Measurements from ENCODE around the gene NPM1.
"Not testable (repeated sequence)": the region's sequence is repeated elsewhere in the genome, so short reads cannot be mapped to it uniquely, and the experiment has no call there.

The NPM1 gene

DNA sequence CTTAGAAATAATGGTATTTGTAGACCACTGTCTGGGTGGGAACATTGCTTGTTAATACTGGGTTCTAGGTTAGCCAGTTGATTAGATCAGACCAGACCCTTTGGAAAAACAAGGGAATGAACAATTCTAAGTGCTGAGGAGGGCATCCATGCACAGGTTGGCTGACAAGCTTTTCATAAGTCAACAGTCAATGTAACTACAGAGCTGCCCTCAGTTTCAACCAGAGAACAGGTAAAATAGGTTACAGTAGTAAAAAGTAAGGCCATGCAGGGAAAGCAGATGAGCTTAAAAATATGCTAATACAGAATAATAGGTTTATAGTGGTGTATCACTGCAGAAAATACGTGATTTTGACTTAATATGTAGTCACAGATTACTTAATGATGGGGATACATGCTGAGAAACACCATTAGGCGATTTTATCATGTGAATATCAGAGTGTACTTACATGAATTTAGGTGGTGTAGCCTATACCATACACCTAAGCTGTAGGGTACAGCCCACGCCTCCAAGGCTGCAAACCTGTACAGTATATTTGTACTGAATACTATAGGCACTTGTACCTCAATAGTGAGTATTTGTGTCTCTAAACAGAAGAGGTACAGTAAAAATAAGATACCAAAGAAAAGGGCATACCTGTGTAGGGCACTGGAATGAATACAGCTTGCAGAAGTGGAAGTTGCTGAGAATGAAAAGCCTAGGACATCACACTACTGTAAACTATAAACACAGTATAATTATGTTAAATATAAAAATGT is 25.7 kb downstream of the NPM1 start:
- no peak for DNase-seq

GRCh38 chr5:171413993-171414392 is 26.3 kb downstream of the NPM1 start:
- not testable (repeated sequence) for DNase-seq

DNA sequence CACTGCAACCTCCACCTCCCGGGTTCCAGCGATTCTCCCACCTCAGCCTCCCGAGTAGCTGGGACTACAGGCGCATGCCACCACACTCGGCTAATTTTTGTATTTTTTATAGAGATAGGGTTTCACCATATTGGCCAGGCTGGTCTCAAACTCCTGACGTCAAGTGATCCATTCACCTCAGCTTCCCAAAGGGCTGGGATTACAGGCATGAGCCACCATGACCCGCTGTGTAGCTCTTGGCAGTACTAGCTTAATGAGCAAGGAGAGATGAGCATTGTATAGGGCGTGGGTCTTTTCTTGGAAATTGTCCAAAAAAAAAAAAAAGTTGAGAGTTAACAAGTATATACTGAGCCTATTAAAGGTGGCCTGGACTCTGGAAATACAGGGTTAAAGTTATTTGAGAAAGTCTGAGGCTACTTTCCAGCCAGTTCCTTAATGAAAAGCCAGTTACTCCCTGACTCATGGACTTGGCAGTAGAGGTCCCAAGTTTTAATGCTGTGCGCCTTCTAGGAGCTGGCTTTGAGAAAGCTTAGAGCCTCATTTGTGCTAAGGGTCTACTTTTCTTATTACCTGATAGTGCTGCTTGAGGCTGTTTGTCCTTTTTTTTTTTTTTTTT is 27.6 kb downstream of the NPM1 start:
- DNase-seq, result no peak

DNA sequence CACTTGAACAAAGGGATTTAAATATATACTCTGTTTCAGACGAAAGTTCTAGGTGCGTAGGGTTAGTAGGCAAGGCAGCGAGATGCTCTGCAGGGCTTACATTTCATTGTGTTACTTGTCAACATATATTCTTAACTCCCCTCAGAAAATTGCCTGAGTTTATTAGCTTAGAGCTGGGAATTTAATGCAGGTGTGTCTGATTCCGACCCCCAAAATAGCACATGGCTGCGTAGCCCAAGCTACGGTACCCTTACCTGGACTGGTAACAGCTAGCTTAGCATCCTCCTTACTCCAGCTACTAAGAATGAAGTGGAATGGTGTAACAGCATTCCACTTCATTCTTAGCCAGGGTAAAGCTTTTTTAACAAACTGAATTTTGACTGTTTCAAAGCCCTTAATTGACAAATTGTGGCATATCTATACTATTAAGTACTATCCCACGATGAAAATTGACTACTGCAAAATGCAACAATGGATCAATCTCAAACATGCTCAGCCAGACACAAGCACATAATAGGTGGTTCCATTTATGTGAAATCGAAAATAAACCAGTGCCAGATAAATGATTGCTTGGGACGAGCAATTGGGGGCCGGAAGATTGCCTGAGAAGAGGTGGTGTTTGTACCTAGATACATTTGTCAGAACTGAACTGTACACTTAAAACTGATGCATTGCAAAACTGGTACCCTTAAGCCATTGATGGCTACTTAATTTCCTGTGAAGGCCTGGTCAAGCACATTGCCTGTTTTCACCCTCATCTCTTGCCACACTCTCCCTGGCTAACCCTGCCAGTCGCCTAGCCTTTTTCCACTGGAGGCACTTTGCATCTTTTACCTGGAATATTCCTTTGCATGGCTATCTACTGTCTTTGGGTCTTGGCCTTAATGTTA is 28.8 kb downstream of the NPM1 start:
- no peak for DNase-seq

GRCh38 chr5:171418316-171418981 is 30.8 kb downstream of the NPM1 start:
- peak; percentile 52 for DNase-seq

DNA sequence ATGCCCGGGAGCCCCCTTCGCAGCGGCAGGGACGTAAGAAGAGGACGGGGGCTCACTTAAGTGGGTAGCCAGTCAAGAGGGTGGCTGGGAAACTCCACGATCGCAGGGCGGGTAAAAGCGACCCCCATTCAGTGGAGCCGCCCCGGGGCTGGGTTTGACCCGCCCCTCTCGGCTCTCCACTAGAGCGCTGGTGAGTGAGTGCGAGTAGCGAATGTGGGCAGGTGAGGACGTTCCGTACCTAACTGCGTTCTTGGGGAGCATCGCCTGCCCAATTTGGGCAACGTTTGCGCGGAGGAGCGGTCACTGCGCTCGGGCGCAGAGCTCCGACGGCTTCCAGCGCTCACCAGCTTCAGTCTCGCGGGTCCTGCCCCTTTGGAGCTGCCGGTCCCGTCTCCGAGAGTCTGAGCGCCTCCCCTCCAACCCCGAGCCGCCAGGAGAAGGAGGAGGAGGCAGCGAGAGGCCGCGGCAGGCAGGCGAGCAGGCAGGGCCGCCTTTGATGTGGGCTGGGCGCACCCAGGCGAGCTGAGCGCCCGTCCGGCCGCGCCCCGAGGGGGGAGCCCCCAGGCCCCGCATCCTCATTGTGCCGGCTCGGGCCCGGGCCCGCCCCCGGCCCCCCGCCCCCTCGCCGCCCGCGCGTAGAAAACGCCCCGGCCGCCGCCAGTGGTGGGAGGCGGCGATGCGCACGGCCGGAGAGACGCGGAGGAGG is 31.5 kb downstream of the NPM1 start, which contains the start of gene FGF18:
FGF18 (plus strand) TSS at position 666 of the 706 bp plus-strand sequence. CDS start 553 bp downstream, outside the sequence.
- DNase-seq, result peak; percentile 36

- DNase-seq, result peak; percentile 21
Measured at GRCh38 chr5:171419688-171420430, 32.2 kb downstream of the NPM1 start.

- DNase-seq, result no peak
Measured at GRCh38 chr5:171420431-171421241, 33.0 kb downstream of the NPM1 start.

GRCh38 chr5:171421331-171422262 is 33.9 kb downstream of the NPM1 start:
- DNase-seq, result no peak

- DNase-seq, result no peak
Measured at GRCh38 chr5:171422495-171422894, 34.8 kb downstream of the NPM1 start.

DNA sequence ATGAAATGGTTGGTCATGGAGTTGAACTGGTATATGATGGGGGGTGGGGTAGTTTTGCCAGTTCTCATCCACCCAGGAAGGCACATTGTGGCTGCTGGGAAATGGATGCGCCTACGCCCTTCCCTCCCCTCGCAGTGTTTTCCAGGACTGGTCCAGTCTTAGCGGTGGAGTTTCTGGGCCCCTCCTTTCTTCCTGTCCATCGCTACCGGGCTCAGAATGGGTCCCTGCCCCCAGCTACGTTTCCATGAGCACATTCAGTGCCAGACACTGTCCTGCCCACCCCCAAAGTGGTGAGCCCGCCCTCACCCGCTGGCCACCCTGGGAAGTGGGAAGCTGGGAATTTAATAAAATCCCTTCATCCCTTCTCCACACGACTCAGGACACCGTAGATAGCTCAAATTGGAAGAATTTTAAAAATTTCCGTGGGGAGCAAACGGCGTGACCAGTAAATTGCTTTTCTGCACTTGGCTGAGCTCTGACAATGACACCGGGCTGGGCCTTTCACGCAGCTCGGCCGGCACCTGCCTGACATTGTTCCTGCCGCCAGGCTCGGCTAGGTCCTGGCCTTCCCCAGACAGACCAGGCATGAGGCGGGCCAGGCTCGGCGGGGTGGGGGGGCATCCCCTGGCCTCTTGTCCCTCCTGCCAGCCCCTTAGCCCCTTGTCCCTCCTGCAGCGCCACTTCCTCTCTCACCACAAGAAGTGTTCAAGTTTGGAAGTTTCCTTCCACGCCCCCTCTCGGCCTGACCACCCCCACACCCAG is 35.4 kb downstream of the NPM1 start:
- DNase-seq, result no peak

GRCh38 chr5:171424726-171425125 is 37.1 kb downstream of the NPM1 start:
- no peak for DNase-seq

- no peak for DNase-seq
Measured at GRCh38 chr5:171425596-171426244, 38.1 kb downstream of the NPM1 start.

DNA sequence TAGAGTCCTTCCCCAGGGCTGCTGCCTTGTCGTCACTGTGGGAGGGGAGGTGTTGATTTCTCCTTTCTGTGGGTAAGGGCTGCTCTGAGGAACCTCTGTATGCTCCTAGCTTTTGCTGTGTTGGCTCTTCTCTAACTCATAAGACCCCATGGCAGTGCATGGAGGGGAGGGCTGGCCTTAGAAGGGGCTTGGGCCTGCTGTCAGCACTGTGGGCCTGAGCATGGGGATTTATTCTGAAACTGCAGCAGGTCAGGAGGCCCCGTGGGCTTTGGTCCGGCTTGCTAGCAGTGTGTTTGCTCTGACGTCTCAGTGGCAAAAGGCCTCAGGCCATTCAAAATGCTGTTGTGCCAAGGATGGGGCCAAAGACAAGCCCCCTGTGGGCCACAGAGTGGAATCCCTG is 38.6 kb downstream of the NPM1 start:
- no peak for DNase-seq

GRCh38 chr5:171426680-171427079 is 39.0 kb downstream of the NPM1 start:
- DNase-seq, result no peak

DNA sequence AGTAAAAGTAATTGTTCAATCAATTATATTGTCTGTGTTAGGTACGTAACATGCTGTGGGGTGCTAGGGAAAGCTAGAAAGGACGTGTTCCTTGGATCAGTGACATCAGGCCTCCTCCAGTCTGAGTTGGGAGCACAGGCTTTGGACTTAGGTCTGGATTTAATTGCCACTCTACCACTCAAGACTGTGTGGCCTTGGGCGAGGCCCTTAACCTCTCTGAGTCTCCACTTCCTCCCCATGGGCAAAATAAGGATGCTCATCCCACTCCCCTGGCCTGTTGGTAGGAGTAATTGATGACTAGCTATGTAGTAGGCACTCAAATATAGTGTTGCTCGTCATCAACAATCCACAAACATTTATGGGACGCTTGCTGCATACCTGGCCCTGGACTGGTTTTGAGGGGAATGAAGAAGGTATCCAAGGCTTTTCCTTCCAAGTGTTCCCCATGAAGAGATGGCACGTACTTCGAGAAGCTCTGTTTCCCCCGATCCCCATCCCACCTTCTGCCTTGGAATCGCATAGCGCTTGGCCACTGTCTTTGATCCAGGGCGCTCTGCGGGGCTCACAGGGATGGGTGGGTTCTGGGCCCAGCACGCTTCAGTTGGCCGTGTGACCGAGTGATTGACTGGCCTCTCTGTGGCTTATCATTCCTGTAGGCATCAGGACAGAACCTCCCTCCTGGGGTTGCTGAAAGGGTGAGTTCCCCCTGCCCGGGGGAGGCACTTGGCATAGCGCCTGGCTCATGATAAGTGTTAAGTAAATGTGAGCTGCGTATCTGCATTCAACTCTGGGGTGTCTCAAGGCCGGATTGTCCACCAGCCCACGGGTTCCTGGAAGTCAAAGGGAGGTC is 39.9 kb downstream of the NPM1 start:
- DNase-seq, result no peak

DNA sequence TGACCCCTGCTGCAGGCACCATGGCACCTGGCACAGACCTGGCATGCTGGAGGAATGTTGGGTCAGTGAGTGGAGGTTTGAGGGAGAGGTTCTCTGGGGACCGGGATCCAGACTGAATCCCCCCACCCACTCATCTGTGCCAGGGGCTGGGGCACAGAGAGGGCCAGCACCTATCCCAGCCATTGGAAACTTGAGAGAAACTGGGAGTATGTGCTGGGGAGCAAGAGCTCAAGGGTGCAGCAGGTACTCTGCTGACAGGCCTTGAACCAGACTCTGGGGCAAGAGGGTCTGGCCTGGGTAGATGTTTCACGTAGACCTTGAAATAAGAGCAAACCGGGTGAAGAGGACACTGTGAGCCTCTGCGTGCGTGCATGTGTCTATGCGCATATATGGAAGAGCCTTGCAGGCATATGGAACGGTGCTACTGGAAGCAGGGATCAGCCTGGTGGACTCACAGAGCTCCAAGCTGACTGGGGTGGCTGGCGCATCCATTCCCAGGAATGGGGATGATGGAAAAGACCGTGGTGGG is 40.6 kb downstream of the NPM1 start:
- no peak for DNase-seq

Data from CD4-positive, alpha-beta T cell treated with Interleukin-12 subunit alpha and Interleukin-12 subunit beta, for 1 hour (primary cell).